Stimulated activated CD8-positive, alpha-beta memory T cell treated with anti-CD3 and anti-CD28 coated beads, Interleukin-7, amount 100 ng/mL, for 48 hours (primary cell): ENCODE results near the gene SMIM32.

Experiments
- DNase-seq, 2 donors: peaks; one replicate each; pipeline ENCODE4 v3.0.0-alpha.2; 2020; ENCODE audit warnings: low read depth in 1 of 2; ENCODE audit errors: extremely low read depth in 1 of 2

The SMIM32 gene

DNA sequence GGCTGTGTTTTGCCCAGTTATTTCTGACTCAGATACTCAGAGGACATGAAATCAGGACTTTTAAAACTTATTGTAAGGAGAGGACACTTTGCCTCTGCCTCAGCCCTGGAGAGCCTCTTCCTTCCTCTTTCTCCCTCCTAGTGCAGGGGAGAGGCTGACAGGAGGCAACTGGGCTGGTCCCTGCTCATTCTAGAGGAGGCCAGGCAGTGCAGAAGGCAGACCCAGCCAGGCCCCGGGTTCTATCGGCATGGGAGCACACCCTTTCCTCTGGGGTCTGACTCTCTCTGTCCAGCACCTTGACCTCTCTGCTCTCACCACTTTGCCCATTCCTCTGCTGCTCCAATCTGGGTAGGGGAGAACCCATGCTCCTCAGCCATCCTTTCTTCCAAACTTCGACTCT, 16.0 kb upstream of the SMIM32 start:
- no peak for DNase-seq

- no peak for DNase-seq
Observed at GRCh38 chr5:136207631-136208030, 14.7 kb upstream of the SMIM32 start.

DNA sequence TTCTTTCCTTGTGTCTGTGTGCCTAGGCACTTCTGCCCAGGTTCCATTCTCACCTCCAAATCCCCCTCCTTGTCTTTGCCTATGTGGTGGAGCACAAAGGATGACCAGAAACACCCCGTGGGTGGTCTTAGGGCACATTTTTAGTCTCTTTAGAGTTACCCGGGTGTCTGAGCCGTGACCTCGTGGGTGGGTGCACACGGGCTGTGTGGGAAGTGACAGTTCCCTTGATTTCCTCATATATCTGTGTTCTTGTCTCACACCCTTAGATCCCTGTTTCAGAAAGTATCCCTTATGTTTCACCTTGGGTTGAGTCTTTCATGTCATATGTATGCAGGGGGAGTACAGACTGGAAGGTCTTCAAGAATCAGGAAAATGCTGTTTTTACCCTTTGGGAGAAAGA, 13.4 kb upstream of the SMIM32 start:
- DNase-seq, result no peak

- no peak for DNase-seq
Observed at GRCh38 chr5:136205941-136206340, 13.0 kb upstream of the SMIM32 start.

DNA sequence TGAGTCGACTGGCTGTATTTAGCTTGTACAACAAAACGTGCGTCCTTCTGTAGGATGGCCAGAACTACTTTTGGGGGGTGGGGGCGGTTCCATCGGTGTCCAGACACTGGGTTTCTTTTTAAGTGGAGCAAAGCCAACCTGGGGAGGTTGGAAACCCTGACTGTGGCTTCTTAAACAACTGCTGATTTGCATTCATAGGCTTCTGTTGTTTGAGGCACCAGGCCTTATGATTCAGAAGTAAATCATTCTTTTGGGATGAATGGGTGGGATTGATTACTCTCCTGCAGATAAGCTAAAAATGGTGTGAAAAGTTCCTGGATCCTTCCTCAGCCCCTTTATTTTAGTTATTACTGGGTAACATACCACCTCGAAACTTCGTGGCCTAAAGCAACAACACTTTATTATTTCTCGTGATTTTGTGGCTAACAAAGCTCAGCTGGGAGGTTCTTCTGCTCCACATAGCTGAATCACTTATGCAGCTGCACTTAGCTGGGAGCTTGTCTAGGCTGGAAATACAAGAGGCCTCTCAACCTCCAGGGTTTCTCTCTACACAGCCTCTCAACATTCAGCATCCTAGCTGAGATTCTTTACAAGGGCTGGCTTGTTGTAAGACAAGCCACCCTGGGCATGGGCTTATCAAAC, 12.2 kb upstream of the SMIM32 start:
- no peak for DNase-seq

DNA sequence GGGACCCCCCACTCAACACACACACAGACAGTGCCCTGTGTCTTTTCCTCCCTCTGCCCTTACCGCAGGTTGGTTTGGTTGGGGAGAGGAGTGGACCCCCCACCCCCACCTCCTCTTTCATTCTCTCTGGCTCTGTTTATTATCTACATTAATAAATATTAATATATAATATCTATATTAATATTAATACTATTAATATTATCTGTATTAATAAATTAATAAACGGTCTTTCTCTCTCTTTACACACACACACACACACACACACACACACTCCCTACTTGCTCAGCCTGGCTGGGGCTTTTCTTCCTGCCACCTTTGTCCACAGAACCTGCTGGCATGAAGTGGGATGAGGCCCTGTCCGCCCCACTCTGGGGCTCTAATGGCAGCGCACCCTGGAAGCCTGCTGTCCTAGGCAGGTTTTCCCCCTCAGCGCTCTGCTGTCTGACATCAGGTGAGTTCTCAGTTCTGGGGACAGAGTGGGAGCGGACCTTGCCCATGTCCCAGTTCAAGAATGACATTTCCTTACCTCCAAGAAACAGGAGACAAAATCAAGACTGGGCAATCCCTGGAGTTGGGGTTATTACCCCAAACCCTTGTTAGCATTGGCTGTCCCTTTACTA, 10.5 kb upstream of the SMIM32 start:
- DNase-seq, result no peak

DNA sequence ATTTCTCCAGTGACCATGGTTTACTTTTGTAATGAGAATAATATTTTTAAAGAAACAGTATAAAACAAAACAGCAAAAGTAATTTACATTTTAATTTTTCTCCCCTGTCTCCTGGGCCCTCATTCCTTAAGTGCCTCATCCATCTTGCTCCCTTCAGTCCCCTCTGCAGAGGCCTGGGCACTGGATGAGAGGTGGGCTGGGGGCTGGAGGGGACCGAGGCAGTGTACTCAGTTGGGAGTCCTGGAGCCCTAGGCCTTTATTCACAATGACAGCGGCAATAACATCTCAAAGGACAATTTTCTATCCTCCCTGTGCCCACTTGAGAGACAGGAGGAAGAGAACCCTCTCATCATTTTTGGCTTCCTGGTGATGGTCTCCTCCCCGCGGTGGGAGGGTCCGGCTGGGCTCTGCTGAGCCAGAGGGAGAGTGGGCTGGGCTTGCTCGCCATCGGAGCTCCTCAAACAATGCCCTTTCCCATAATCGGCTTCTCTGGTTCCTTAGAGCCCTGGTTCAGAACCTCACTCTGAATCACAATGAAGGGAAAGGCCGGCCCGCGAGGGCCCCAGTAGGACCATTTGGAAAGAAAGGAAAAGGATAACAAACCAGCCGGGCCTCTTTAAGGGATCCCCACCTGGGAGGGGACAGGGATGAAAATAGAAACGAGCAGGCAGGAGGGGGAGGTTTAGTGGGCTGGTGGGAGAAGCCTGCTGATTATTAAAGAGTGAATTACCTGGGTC, 9.7 kb upstream of the SMIM32 start:
- DNase-seq, result no peak

DNA sequence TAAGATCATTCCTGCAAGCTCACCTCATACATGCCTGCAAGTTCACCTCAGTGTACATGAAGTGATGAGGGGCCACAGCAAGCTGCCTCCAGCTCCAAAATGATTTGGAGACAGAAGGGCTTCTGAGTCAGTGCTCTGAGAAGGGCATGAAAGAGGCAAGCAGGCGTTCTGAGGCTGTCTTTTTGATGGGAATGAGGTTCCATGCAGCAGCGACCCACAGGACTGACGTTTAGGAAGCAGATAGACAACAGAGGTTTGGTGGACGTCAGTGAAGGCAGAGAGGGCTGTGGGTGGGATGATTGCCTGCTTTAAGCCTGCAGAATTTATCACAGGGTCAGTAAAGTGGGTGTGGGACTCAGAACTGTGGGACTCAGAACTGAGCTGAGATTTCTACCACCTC, 8.9 kb upstream of the SMIM32 start:
- no peak for DNase-seq

DNA sequence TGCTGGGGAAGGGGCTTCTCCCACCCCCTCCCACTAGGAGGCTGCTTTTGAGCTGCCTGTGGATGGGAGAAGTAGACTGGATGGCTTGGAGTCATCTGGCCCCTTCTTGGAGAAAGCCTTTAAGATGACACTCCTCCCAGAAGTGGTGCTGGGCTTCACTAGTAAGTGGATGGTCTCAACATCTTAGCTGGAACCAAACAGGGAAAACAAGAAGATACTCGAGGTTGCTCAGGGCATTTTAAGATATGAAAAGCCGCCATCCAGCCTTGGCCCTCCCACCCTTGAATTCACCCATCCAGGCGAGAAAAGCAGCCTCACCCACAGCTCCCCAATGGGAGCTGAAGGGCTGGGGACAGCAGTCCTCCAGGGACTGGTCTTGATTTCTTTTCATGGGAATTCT, 7.8 kb upstream of the SMIM32 start:
- no peak for DNase-seq

GRCh38 chr5:136200130-136200529, 7.2 kb upstream of the SMIM32 start:
- DNase-seq, result no peak

DNA sequence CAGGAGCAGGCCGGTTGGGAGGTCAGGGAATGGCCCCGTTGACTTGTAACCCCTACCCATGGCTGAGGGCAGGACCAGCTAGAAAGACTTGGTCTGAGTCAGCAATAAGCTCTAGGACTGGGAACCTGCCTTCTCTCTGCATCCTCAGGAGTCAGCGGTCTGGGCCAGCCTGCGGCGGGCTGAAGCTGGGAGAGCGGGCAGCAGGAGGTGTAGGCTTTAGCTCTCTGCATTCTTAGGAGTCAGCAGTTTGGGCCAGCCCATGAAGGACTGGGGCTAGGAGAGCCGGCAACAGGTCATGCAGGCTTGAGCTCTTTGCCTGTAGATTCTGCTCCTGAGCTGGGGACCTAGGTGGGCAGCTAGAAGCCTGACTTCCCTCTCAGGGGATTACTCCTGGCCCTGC, 6.4 kb upstream of the SMIM32 start:
- DNase-seq, result no peak

DNA sequence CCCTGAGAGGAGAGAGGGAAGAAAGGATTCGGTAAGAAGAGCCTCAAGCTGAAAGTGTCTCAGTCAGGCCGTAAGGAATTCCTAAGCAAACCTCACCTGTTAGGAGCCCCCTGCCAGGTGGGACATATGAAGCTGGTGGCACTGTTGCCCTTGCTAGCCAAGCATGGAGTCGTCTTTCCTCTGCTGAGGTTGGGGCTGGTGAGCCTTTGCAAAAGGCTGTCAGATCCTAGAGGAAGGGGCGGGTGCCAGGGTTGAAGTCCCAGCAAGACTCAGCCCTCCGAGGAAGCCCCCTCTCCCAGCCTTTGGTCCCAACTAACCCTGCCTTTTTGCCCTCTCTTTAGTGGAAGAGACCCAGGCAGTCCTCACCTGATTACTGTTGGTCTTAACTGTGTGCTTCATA, 5.5 kb upstream of the SMIM32 start:
- no peak for DNase-seq

- no peak for DNase-seq
Observed at GRCh38 chr5:136197462-136198142, 4.6 kb upstream of the SMIM32 start.

GRCh38 chr5:136195971-136196820, 3.2 kb upstream of the SMIM32 start:
- no peak for DNase-seq

GRCh38 chr5:136194576-136194975, 1.6 kb upstream of the SMIM32 start:
- no peak for DNase-seq

- no peak for DNase-seq
Observed at GRCh38 chr5:136193322-136193935, 467 bp upstream of the SMIM32 start.

DNA sequence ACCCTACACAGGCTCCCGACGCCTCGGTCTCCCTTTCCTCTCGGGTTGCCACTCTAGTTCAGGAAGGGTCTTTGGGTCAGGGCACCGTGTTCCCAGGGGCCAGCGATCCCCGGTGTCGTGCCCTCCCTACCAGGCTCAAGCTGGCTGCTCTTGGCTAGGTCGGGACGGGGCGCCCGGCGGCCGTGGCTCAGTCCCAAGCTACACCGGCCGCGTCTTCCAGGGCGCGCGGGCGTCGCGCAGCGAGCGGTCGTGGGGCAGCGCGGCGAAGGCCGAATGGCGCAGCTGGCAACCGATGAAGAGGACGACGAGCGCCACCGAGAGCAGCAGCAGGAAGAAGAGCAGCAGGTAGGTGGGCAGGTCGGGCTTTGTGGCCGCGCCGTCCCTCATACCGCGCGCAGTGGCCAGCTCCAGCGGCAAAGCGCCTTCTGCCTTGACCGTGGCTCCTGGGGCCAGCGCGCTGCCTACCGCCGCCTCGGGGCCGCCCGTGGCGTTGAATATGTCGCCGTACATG, 892 bp downstream of the SMIM32 start:
- no peak for DNase-seq

- no peak for DNase-seq
Observed at GRCh38 chr5:136191304-136192014, 1.5 kb downstream of the SMIM32 start.

DNA sequence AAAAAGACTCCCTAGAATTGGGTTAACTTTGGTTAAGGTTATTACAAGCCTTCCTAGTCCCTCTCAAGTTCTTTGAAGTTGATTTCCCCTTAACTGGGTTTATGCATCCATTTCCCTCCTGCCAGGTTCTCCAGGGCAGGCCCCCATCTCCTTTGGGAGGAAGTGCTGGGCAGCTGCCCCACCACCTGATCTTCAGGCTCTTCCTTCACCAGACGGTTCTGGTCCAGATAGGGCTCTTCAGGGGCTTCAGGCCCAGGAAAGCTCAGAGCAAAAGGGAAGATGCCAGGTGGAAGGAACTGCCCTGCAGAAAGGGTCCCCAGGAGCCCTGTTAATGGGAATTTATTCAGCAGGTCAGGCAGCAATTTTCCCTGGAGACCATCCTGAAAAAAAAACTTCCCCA, 2.1 kb downstream of the SMIM32 start:
- no peak for DNase-seq
